ENCODE measurements around the gene ABCA8.

The ABCA8 gene

GRCh38 chr17:68821860-68822696, 133.1 kb downstream of the ABCA8 start:
- DNase-seq = no peak

- no peak for DNase-seq
Observed at GRCh38 chr17:68820825-68821481, 134.2 kb downstream of the ABCA8 start.

GRCh38 chr17:68820476-68820824, 134.7 kb downstream of the ABCA8 start:
- DNase-seq = no peak

- no peak for DNase-seq
Observed at GRCh38 chr17:68819465-68819864, 135.7 kb downstream of the ABCA8 start.
